Trophoblast cell (in vitro differentiated cells and primary cell): ENCODE data around the gene OR7C2.

Source experiments
- DNase-seq, 2 donors: peaks; one replicate each; pipeline ENCODE4 v3.0.0-alpha.2; 2016
- H2AFZ ChIP-seq: 2 replicates; pipeline ENCODE4 v1.6.1; 2013; ENCODE audit warnings: low read length, moderate library complexity, mild to moderate bottlenecking; ENCODE audit not compliant: insufficient read depth, poor library complexity
- H2AK5ac ChIP-seq: 2 replicates; pipeline ENCODE4 v1.6.1; 2013; ENCODE audit warnings: mild to moderate bottlenecking, low read length
- H2BK120ac ChIP-seq: 2 replicates; pipeline ENCODE4 v1.6.1; 2013; ENCODE audit warnings: low read length, mild to moderate bottlenecking, moderate library complexity; ENCODE audit not compliant: insufficient read depth, poor library complexity
- H2BK12ac ChIP-seq: 2 replicates; pipeline ENCODE4 v1.6.1; 2013; ENCODE audit warnings: mild to moderate bottlenecking, low read length, moderate library complexity
- H2BK5ac ChIP-seq: 2 replicates; pipeline ENCODE4 v1.6.1; 2013; ENCODE audit warnings: low read length, low read depth, moderate library complexity, mild to moderate bottlenecking; ENCODE audit not compliant: poor library complexity
- H3K14ac ChIP-seq: 2 replicates; pipeline ENCODE4 v1.6.1; 2013; ENCODE audit warnings: mild to moderate bottlenecking, low read length
- H3K18ac ChIP-seq: 2 replicates; pipeline ENCODE4 v1.6.1; 2013; ENCODE audit warnings: mild to moderate bottlenecking, low read length
- H3K23ac ChIP-seq: 2 replicates; pipeline ENCODE4 v1.6.1; 2013; ENCODE audit warnings: low read length
- H3K27ac ChIP-seq: 2 replicates; pipeline ENCODE4 v1.5.1; 2013; ENCODE audit warnings: low read depth, mild to moderate bottlenecking, inconsistent platforms, low read length, moderate library complexity
- H3K27me3 ChIP-seq: 2 replicates; pipeline ENCODE4 v1.6.1; 2013; ENCODE audit warnings: inconsistent platforms, mild to moderate bottlenecking, low read length, moderate library complexity; ENCODE audit not compliant: insufficient read depth
- H3K36me3 ChIP-seq, 2 experiments: 1 replicate in 1 of 2; 2 replicates in 1 of 2; pipeline ENCODE4 v1.6.1; 2013; ENCODE audit warnings: low read length in 2 of 2, mild to moderate bottlenecking in 2 of 2, moderate library complexity in 1 of 2; ENCODE audit not compliant: insufficient read depth in 2 of 2, control insufficient read depth in 1 of 2
- H3K4ac ChIP-seq: 2 replicates; pipeline ENCODE4 v1.6.1; 2013; ENCODE audit warnings: low read depth, mild to moderate bottlenecking, low read length, moderate library complexity
- H3K4me1 ChIP-seq, 2 experiments: 1 replicate in 1 of 2; 2 replicates in 1 of 2; pipeline ENCODE4 v1.6.1; 2013; ENCODE audit warnings: low read length in 2 of 2, mild to moderate bottlenecking in 2 of 2, moderate library complexity in 1 of 2; ENCODE audit not compliant: insufficient read depth in 2 of 2, control insufficient read depth in 1 of 2
- H3K4me2 ChIP-seq: 2 replicates; pipeline ENCODE4 v1.6.1; 2013; ENCODE audit warnings: inconsistent platforms, mild to moderate bottlenecking, low read length, moderate library complexity
- H3K4me3 ChIP-seq: 2 replicates; pipeline ENCODE4 v1.5.1; 2013; ENCODE audit warnings: mild to moderate bottlenecking, low read depth, low read length, inconsistent platforms
- H3K79me1 ChIP-seq: one replicate; pipeline ENCODE4 v1.6.1; 2013; ENCODE audit warnings: low read length
- H3K79me2 ChIP-seq: 2 replicates; pipeline ENCODE4 v1.6.1; 2013; ENCODE audit warnings: low read length, mild to moderate bottlenecking; ENCODE audit not compliant: control insufficient read depth, insufficient read depth, poor library complexity
- H3K9ac ChIP-seq: 2 replicates; pipeline ENCODE4 v1.6.1; 2013; ENCODE audit warnings: mild to moderate bottlenecking, low read length
- H3K9me3 ChIP-seq: 2 replicates; pipeline ENCODE4 v1.6.1; 2013; ENCODE audit warnings: low read depth, mild to moderate bottlenecking, control low read depth, inconsistent platforms, low read length; ENCODE audit not compliant: insufficient read depth
- H4K12ac ChIP-seq: 2 replicates; pipeline ENCODE4 v1.6.1; 2013; ENCODE audit warnings: low read depth, mild to moderate bottlenecking, low read length, moderate library complexity
- H4K8ac ChIP-seq: 2 replicates; pipeline ENCODE4 v1.6.1; 2013; ENCODE audit warnings: low read depth, mild to moderate bottlenecking, low read length, moderate library complexity
- H4K91ac ChIP-seq: one replicate; pipeline ENCODE4 v1.6.1; 2013; ENCODE audit warnings: low read depth, mild to moderate bottlenecking, low read length, moderate library complexity
- WGBS: extraction: QIAGEN DNeasy Blood & Tissue Kit; methylation state at CpG from one replicate; pipeline ENCODE4 v1.1.7; 2013; ENCODE audit warnings: missing lambda C conversion rate; ENCODE audit not compliant: insufficient read length, insufficient coverage; ENCODE audit errors: extremely low coverage; 5-methylcytosine and 5-hydroxymethylcytosine counted together

The OR7C2 gene

DNA sequence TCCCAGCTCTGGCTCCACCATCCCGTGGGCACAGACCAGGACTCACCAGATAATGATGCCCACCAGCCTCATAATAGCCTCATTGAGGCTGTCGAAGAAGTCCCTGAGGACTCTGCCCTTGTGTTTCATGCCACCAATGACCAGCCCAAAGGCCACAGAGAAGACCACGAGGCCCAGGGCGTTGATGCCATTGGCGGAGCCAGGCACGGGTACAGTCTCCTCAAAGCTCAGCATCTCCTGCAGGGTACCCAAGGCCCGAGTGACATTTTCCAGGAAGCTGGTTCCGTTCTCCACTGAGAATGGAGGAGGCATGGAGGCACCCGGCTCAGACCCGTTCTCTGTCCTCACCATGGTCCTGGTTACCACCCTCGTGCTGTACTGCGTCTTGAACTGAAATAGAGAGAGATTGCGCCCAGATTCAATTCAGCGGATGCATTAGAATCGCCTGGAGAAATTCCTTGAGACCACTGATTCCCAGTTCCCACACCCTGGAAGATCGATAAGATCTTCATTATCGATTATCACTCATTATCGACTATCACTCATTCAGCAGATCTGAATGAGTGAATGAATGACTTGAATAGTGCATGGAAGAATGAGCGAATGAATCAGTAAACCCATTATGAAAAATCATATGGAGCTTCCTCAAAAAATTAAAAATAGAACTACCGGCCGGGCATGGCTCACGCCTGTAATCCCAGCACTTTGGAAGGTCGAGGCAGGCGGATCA is 20.8 kb downstream of the OR7C2 start:
- Histone ChIP-seq H4K12ac (no peak overlapping the region), H2AK5ac (no peak overlapping the region)
- WGBS: no CpG with 5 or more reads among the region's 24 CpGs

DNA sequence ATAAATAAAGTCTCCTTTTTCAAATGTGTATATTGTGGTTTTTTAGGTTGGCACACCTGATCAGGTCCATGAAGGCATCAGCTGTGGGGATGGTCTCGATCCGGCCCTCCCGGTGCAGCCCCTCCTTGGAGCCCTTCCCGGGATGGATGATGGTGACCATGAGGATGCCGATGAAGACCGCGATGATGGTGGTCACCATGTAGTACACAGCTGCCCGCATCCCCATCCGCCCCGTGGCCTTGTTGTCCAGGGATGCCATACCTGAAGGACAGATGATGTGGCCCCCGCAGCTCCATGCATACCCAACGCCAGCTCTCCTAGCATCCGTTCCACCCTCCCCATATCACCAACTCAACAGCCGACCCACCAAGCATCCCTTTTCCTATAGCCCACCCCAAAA is 27.0 kb downstream of the OR7C2 start:
- Histone ChIP-seq H3K27me3 (no peaks in the 10 kb centered on the region), H4K91ac (no peak overlapping the region), H4K12ac (no peak overlapping the region), H2AFZ (no peak overlapping the region), H3K23ac (no peak overlapping the region), H3K4ac (no peak overlapping the region), H3K9me3 (peaks cover 7% of the 10 kb centered on the region), H3K4me2 (no peak overlapping the region), H2BK12ac (no peak overlapping the region), H2BK120ac (no peak overlapping the region), H3K27ac (no peak overlapping the region), H3K18ac (no peak overlapping the region), H3K4me3 (no peak overlapping the region), H3K4me1 (no peaks in the 10 kb centered on the region), H3K79me1 (no peaks in the 10 kb centered on the region), H3K36me3 (no peaks in the 10 kb centered on the region), H3K14ac (no peak overlapping the region), H3K9ac (no peak overlapping the region), H4K8ac (no peak overlapping the region), H3K79me2 (no peaks in the 10 kb centered on the region), H2BK5ac (no peak overlapping the region), H2AK5ac (no peak overlapping the region)
- no peak for DNase-seq
- 100% methylated on average over 1 of the region's 14 CpGs for WGBS

More for the DNA sequence above, 20.8 kb downstream of the OR7C2 start:
- Histone ChIP-seq H3K4ac (no peak overlapping the region), H3K4me3 (no peak overlapping the region), H2BK5ac (no peak overlapping the region), H2BK12ac (no peak overlapping the region), H4K91ac (no peak overlapping the region), H3K27me3 (no peaks in the 10 kb centered on the region), H3K36me3 (peaks cover 0 to 2% of the 10 kb centered on the region in 2 experiments), H3K23ac (no peak overlapping the region), H3K14ac (no peak overlapping the region), H3K4me2 (no peak overlapping the region), H3K9me3 (peaks cover 11% of the 10 kb centered on the region), H3K9ac (no peak overlapping the region), H3K4me1 (no peaks in the 10 kb centered on the region), H3K27ac (no peak overlapping the region), H3K79me2 (no peaks in the 10 kb centered on the region), H3K79me1 (no peaks in the 10 kb centered on the region), H2AFZ (no peak overlapping the region), H2BK120ac (no peak overlapping the region), H4K8ac (no peak overlapping the region), H3K18ac (no peak overlapping the region)
- no peak for DNase-seq

DNA sequence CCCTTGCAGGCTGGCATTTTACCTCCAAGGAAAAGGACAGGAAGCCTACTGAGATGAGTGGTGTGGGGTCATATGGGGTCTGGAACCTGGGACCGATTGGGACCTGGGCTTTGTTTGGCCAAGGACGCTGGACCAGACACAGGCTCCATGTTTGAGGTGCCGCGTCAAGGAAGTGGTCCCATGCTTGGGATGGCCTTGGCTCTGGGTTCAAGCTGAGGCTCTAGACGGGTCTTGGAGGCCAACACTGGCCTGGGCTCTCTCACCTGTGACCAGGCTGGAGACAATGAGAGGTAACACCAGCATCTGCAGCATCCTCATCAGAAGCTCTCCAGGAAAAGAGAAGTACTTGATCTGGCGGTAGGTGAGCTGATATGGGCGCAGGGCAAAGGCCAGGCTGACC is 30.2 kb downstream of the OR7C2 start:
- H3K4ac ChIP-seq: no peak overlapping the region
- no CpG with 5 or more reads among the region's 7 CpGs for WGBS
- H3K9me3 ChIP-seq: peaks cover 5% of the 10 kb centered on the region
- H3K14ac ChIP-seq: no peak overlapping the region
- no peaks in the 10 kb centered on the region for H3K36me3 ChIP-seq
- no peak overlapping the region for H3K4me3 ChIP-seq
- no peak overlapping the region for H4K91ac ChIP-seq
- no peaks in the 10 kb centered on the region for H3K27me3 ChIP-seq
- no peak overlapping the region for H2AFZ ChIP-seq
- H3K27ac ChIP-seq: no peak overlapping the region
- H3K79me1 ChIP-seq: no peaks in the 10 kb centered on the region
- no peaks in the 10 kb centered on the region for H3K4me1 ChIP-seq
- H2AK5ac ChIP-seq: no peak overlapping the region
- no peak overlapping the region for H2BK5ac ChIP-seq
- peak overlapping the region; percentile 12 for H3K23ac ChIP-seq
- no peak overlapping the region for H3K18ac ChIP-seq
- H2BK120ac ChIP-seq: no peak overlapping the region
- H2BK12ac ChIP-seq: no peak overlapping the region
- H3K79me2 ChIP-seq: no peaks in the 10 kb centered on the region
- no peak for DNase-seq
- no peak overlapping the region for H4K12ac ChIP-seq
- H3K4me2 ChIP-seq: no peak overlapping the region
- H3K9ac ChIP-seq: no peak overlapping the region
- H4K8ac ChIP-seq: no peak overlapping the region

DNA sequence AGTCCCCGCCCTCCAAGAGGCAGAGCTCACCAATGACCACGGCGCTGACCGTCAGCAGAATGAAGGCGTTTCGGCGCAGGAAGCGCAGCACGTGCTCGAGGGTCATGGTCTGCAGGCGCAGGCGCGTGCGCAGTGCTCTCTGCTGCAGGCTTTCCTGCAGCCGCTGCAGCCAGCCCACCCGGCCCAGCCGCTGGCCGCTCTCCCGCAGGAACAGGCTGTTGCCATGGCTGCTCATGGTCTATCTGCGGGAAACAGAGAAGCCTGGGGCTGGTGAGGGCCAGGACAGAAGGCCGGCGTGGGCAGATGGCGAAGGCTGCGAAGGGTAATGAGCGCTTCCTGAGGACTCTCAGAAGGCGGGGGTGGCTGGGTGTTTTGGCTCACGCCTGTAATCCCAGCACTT is 31.4 kb downstream of the OR7C2 start:
- H3K23ac ChIP-seq: no peak overlapping the region
- no peak overlapping the region for H2AK5ac ChIP-seq
- peaks cover 5% of the 10 kb centered on the region for H3K9me3 ChIP-seq
- H3K27ac ChIP-seq: no peak overlapping the region
- no peak overlapping the region for H3K14ac ChIP-seq
- no peaks in the 10 kb centered on the region for H3K79me2 ChIP-seq
- H3K4me3 ChIP-seq: no peak overlapping the region
- no peak for DNase-seq
- no peak overlapping the region for H2AFZ ChIP-seq
- H3K9ac ChIP-seq: no peak overlapping the region
- H3K4me2 ChIP-seq: no peak overlapping the region
- H4K91ac ChIP-seq: no peak overlapping the region
- no CpG with 5 or more reads among the region's 27 CpGs for WGBS
- no peaks in the 10 kb centered on the region for H3K4me1 ChIP-seq
- H3K36me3 ChIP-seq: no peaks in the 10 kb centered on the region
- H2BK5ac ChIP-seq: no peak overlapping the region
- no peaks in the 10 kb centered on the region for H3K79me1 ChIP-seq
- H3K18ac ChIP-seq: no peak overlapping the region
- no peak overlapping the region for H3K4ac ChIP-seq
- no peak overlapping the region for H2BK12ac ChIP-seq
- no peak overlapping the region for H2BK120ac ChIP-seq
- H4K8ac ChIP-seq: no peak overlapping the region
- no peaks in the 10 kb centered on the region for H3K27me3 ChIP-seq
- no peak overlapping the region for H4K12ac ChIP-seq
